Measurements from ENCODE around the gene TMEM132C.
"Not testable (repeated sequence)": the region's sequence is repeated elsewhere in the genome, so short reads cannot be mapped to it uniquely, and the experiment has no call there.

TMEM132C gene

GRCh38 chr12:128474916-128475315 lies 207.9 kb downstream of the TMEM132C start:
- no peak for DNase-seq (ENCODE audit: low spot score)

GRCh38 chr12:128476266-128476665 lies 209.3 kb downstream of the TMEM132C start:
- no peak for DNase-seq (ENCODE audit: low spot score)

GRCh38 chr12:128483526-128484255 lies 216.7 kb downstream of the TMEM132C start:
- no peak for DNase-seq (ENCODE audit: low spot score)

DNA sequence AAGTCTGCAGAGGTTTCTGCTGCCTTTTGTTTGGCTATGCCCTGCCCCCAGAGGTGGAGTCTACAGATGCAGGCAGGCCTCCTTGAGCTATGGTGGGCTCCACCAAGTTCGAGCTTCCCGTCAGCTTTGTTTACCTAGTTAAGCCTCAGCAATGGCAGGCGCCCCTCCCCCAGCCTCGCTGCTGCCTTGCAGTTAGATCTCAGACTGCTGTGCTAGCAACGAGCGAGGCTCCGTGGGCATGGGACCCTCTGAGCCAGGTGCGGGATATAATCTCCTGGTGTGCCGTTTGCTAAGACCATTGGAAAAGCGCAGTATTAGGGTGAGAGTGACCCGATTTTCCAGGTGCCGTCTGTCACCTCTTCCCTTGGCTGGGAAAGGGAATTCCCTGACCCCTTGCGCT lies 230.4 kb downstream of the TMEM132C start:
- not testable (repeated sequence) for DNase-seq (ENCODE audit: low spot score)

- no peak for DNase-seq (ENCODE audit: low spot score)
Measured at GRCh38 chr12:128507470-128507869, 240.5 kb downstream of the TMEM132C start.

- no peak for DNase-seq (ENCODE audit: low spot score)
Measured at GRCh38 chr12:128509170-128509569, 242.2 kb downstream of the TMEM132C start.

GRCh38 chr12:128510511-128510910 lies 243.5 kb downstream of the TMEM132C start:
- DNase-seq (ENCODE audit: low spot score) = no peak

DNA sequence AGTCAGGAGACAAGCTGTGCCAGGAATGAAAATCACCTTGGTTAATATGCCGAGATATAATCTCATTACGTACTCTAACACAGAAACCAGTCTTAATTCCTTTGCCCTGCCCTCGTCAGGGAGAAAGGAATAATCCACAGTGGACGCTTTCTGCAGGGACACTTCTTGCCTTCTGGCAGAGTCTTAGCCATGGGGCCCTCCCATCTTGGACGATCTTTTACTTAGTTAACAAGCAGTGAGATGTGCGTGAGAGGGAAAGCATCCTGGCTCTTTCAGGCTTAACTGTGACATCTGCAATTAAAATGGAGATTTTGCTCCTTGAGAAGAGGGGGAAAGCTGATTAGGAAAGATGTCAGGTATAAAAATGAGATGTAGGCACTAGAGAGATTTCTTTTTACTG lies 246.4 kb downstream of the TMEM132C start:
- no peak for DNase-seq (ENCODE audit: low spot score)

- no peak for DNase-seq (ENCODE audit: low spot score)
Measured at GRCh38 chr12:128513831-128514230, 246.9 kb downstream of the TMEM132C start.

- no peak for DNase-seq (ENCODE audit: low spot score)
Measured at GRCh38 chr12:128518644-128519043, 251.7 kb downstream of the TMEM132C start.

GRCh38 chr12:128519426-128519825 lies 252.5 kb downstream of the TMEM132C start:
- no peak for DNase-seq (ENCODE audit: low spot score)

DNA sequence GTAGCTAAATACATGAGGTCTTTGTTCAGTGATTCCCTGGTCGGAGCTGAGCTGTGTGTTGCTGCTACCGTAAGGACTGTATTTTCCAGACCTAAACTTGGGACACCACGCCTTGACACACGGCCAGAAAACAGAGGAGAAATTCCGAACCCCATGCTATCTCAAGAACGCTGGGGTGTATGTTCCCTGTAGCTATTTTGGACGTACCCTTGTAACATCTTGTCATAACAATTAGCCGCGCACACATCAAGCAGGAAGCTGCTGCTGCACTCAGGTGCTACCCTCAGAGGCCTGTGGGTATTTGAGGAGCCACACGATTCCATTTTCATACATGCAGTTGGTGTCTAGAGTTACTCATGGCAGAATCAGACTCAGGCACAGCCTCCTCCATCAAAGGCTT lies 255.0 kb downstream of the TMEM132C start:
- DNase-seq (ENCODE audit: low spot score) = no peak

DNA sequence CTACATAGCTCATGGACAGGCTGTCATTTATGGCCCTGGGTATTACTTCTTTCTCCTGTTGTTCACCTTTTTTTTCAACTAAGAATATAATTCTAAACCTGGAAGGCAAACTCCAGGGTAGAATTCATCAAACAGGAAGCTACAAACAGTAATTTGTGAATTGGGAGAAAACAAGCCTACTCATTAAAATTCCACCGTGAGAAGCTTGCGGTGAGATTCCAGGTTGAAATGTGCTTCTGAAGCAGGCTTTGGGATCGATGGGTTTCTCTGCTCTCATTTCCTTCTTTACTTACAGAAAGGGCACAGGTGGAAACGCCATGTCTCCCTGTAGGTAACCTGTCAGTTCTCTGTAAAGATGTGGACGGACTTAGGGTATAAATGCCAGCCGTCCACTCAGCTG lies 257.5 kb downstream of the TMEM132C start:
- DNase-seq (ENCODE audit: low spot score) = no peak

- no peak for DNase-seq (ENCODE audit: low spot score)
Measured at GRCh38 chr12:128531170-128531569, 264.2 kb downstream of the TMEM132C start.

DNA sequence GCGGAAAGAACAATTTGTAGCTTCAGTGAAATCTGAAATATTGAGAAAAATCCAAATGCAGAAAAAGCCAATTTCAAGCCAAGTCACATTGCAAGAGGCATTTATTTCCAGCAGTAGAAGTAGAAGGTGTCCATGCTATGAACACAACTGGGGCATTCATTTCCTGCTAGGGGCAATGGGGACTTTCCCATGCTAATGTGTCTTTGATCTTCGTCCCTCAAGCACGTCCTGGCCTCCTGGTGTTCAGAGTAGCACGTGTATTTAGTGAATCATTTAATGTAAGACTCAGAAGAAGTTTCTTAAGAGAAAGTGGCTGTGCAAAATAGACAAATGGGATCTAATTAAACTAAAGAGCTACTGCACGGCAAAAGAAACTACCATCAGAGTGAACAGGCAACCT lies 267.9 kb downstream of the TMEM132C start:
- no peak for DNase-seq (ENCODE audit: low spot score)

- no peak for DNase-seq (ENCODE audit: low spot score)
Measured at GRCh38 chr12:128536810-128537209, 269.8 kb downstream of the TMEM132C start.

DNA sequence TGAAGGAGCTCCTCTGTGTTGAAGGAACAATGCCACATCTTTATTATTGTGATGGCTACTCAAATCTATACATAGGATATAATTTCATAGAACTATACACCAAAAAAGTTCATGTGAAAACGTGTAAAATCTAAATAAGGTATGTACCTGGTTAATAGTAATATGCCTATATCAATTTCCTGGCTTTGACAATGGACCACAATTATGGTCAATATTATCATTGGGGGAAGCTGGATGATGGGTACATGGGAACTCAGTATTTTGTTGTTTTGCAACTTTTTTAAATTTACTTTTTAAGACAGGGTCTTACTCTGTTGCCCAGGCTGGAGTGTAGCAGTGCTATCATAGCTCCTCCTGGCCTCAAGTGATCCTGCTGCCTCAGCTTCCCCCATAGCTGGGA lies 270.7 kb downstream of the TMEM132C start:
- no peak for DNase-seq (ENCODE audit: low spot score)

- DNase-seq (ENCODE audit: low spot score) = no peak
Measured at GRCh38 chr12:128542844-128543243, 275.9 kb downstream of the TMEM132C start.

DNA sequence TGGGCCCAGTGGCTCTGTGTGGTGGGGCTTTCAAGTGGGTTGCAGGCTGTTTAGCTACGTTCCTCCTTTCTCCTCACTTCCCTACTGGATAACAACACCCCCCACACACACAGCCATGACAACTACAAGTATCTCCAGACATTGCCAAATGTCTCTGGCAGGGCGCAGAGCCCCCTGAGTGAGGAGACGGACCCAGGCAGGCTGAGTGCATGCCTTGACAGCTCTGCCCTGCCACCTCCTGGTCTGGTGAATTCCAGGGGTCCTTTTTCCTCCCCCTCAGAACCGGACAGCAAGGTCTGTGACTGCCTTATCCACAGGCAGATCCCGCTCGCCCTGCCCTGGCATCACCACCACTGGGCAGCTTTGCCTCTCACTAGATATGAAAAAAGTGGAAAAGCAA lies 276.5 kb downstream of the TMEM132C start:
- peak; percentile 6 for DNase-seq (ENCODE audit: low spot score)

GRCh38 chr12:128543971-128544370 lies 277.0 kb downstream of the TMEM132C start:
- DNase-seq (ENCODE audit: low spot score) = no peak

DNA sequence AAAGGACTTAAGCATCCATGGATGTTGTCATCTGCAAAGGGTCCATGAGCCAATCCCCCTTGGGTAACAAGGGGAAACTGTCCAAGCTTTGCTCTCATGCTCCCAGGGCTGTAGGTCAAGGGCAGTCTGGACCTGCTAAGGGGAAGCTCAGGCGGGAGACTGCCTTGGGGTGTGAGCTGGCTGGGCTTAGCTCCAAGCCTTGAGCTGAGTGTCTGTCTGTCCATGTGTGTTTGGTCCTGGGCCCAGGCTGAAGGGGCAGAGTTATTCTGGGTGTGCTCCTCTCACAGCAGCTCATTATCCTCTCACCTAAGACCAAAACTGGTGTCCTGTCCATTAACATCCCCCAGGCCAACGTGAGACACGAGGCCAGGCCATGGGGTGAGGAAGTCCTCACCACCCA lies 282.0 kb downstream of the TMEM132C start:
- DNase-seq (ENCODE audit: low spot score) = no peak

DNA sequence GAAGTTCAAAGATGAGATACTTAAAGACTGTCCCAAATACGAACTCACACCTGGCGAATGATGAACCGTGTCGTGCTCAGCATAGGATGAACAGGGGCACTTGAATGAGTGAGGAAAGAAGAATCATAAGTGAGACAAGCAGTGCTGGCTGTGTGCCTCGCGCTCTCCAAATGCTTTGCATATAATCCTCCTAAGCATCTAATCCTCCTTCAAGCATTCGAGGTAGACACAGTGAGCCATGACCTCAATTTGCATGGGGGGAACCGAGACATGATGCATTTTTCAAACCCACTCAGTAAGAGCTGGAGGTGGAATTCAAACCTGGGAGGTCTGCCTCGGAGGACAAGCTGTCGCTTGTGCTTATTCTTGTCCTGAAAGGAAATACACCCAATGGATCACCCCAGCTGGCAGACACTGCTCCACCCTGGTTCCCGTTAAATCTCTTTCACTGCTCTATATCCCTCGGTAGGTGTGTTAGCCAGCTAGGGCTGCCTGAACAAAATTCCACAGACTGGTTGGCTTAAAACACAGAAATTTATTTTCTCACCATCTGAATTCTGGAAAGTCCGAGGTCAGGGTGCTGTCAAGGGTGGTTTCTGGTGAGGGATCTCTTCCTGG lies 282.7 kb downstream of the TMEM132C start:
- DNase-seq (ENCODE audit: low spot score) = no peak

DNA sequence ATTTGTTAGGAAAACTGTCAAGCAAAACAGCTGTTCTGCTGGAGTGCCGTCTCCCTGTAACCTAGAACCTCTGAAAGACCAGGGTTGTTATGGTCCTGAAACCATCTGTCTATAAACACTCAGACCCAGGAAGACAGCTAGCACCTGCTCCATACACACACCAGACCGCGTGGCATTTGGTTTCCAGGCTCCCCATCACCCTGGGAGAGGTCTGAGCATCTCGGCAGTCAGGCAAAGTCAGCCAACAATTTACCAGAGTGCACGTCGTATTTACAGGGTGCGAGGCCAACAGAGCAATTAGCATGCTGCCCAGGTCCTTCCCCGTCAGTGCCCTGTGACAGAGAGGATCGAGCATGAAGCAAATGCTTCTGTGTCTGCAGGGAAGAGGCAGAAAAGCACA lies 284.3 kb downstream of the TMEM132C start:
- DNase-seq (ENCODE audit: low spot score) = peak; percentile 20
